Activated CD4-positive, alpha-beta memory T cell treated with anti-CD3 and anti-CD28 coated beads for 36 hours (primary cell): Measurements from ENCODE around the gene MYF5. TPM values are rescaled to one million over a fixed set of nuclear protein-coding genes. Genes with fewer than 3 reads are reported as not detected.
"Not testable (repeated sequence)": the region's sequence is repeated elsewhere in the genome, so short reads cannot be mapped to it uniquely, and the experiment has no call there.

ENCODE experiments used
- CTCF ChIA-PET: fragments of 350-600 bp; sonication (Branson Sonifier 250); formaldehyde crosslinking; loops from one replicate; lab custom pipeline; 2021; ENCODE audit warnings: antibody characterized with exemption, inconsistent platforms; lab: Charles Lee
- POLR2A ChIA-PET: fragments of 350-600 bp; sonication (Branson Sonifier 250); formaldehyde crosslinking; loops from one replicate; lab custom pipeline; 2021; ENCODE audit warnings: antibody characterized with exemption; lab: Charles Lee
- DNase-seq: peaks from one replicate; pipeline ENCODE4 v3.0.0-alpha.2; 2020
- H3K27ac Mint-ChIP-seq: one replicate; pipeline ENCODE4 v1.8.0; 2021; ENCODE audit warnings: mixed read lengths
- H3K27me3 Mint-ChIP-seq: one replicate; pipeline ENCODE4 v1.8.0; 2021; ENCODE audit warnings: mixed read lengths
- H3K36me3 Mint-ChIP-seq: one replicate; pipeline ENCODE4 v1.8.0; 2021; ENCODE audit warnings: mixed read lengths
- H3K4me1 Mint-ChIP-seq: one replicate; pipeline ENCODE4 v1.8.0; 2021; ENCODE audit warnings: low read depth, mixed read lengths
- H3K4me3 Mint-ChIP-seq: one replicate; pipeline ENCODE4 v1.8.0; 2021; ENCODE audit warnings: mild to moderate bottlenecking, mixed read lengths
- H3K9me3 Mint-ChIP-seq: one replicate; pipeline ENCODE4 v1.8.0; 2021; ENCODE audit warnings: mixed read lengths
- intact Hi-C: fragments of 100-400 bp; cut with micrococcal nuclease; formaldehyde crosslinking; loops from one replicate; pipeline ENCODE4 v1.15.1; 2023
- total RNA-seq, 2 experiments: library from RNA; stranded (reverse); gene quantifications; one replicate each; pipeline ENCODE4 v1.2.3, GENCODE V29; 2021

MYF5 gene
- total RNA-seq = not detected

GRCh38 chr12:80716696-80717469 lies at the start of gene MYF5:
MYF5 (plus strand) TSS chr12:80716912; CDS start chr12:80717064, 152 bp downstream.
- Mint-ChIP-seq H3K4me3 (no peak within 1 kb of the TSS), H3K4me1 (no peaks in the 10 kb centered on the region), H3K27me3 (peaks cover 8% of the 10 kb centered on the region), H3K36me3 (no peaks in the 10 kb centered on the region), H3K27ac (no peak within 1 kb of the TSS), H3K9me3 (no peaks in the 10 kb centered on the region)
- ChIA-PET POLR2A (no interaction called here), CTCF (no interaction called here)
- DNase-seq = no peak
- intact Hi-C loops = no loop called here

GRCh38 chr12:80670214-80670613 lies 46.5 kb upstream of the MYF5 start:
- ChIA-PET POLR2A (no interaction called here), CTCF (no interaction called here)
- intact Hi-C loops = no loop called here
- H3K27me3 Mint-ChIP-seq = no peaks in the 10 kb centered on the region
- H3K4me1 Mint-ChIP-seq = no peaks in the 10 kb centered on the region
- H3K4me3 Mint-ChIP-seq = no peak overlapping the region
- no peak overlapping the region for H3K27ac Mint-ChIP-seq
- no peaks in the 10 kb centered on the region for H3K36me3 Mint-ChIP-seq
- H3K9me3 Mint-ChIP-seq = peaks cover 2% of the 10 kb centered on the region
- DNase-seq = no peak

GRCh38 chr12:80676042-80676636 lies 40.6 kb upstream of the MYF5 start:
- CTCF ChIA-PET, H3K27ac Mint-ChIP-seq, H3K27me3 Mint-ChIP-seq, POLR2A ChIA-PET, intact Hi-C loops, H3K9me3 Mint-ChIP-seq, DNase-seq, H3K36me3 Mint-ChIP-seq, H3K4me1 Mint-ChIP-seq, H3K4me3 Mint-ChIP-seq: not testable (repeated sequence)

GRCh38 chr12:80676856-80677255 lies 39.9 kb upstream of the MYF5 start:
- no peaks in the 10 kb centered on the region for H3K27me3 Mint-ChIP-seq
- no peaks in the 10 kb centered on the region for H3K36me3 Mint-ChIP-seq
- CTCF ChIA-PET = no interaction called here
- H3K4me3 Mint-ChIP-seq = no peak overlapping the region
- H3K4me1 Mint-ChIP-seq = no peaks in the 10 kb centered on the region
- no peak overlapping the region for H3K27ac Mint-ChIP-seq
- POLR2A ChIA-PET = no interaction called here
- intact Hi-C loops = no loop called here
- no peak for DNase-seq
- peaks cover 4% of the 10 kb centered on the region for H3K9me3 Mint-ChIP-seq

GRCh38 chr12:80677994-80678393 lies 38.7 kb upstream of the MYF5 start:
- peaks cover 4% of the 10 kb centered on the region for H3K9me3 Mint-ChIP-seq
- H3K27ac Mint-ChIP-seq = no peak overlapping the region
- intact Hi-C loops = no loop called here
- no peaks in the 10 kb centered on the region for H3K4me1 Mint-ChIP-seq
- CTCF ChIA-PET = no interaction called here
- DNase-seq = no peak
- POLR2A ChIA-PET = no interaction called here
- H3K4me3 Mint-ChIP-seq = no peak overlapping the region
- no peaks in the 10 kb centered on the region for H3K27me3 Mint-ChIP-seq
- H3K36me3 Mint-ChIP-seq = no peaks in the 10 kb centered on the region

GRCh38 chr12:80679346-80680131 lies 37.2 kb upstream of the MYF5 start:
- Mint-ChIP-seq H3K27me3 (no peaks in the 10 kb centered on the region), H3K4me1 (no peaks in the 10 kb centered on the region), H3K9me3 (peaks cover 4% of the 10 kb centered on the region), H3K36me3 (no peaks in the 10 kb centered on the region), H3K4me3 (no peak overlapping the region), H3K27ac (no peak overlapping the region)
- intact Hi-C loops = no loop called here
- DNase-seq = no peak
- ChIA-PET CTCF (no interaction called here), POLR2A (no interaction called here)

- ChIA-PET CTCF (no interaction called here), POLR2A (no interaction called here)
- Mint-ChIP-seq H3K4me3 (no peak overlapping the region), H3K36me3 (no peaks in the 10 kb centered on the region), H3K27ac (no peak overlapping the region), H3K9me3 (peaks cover 4% of the 10 kb centered on the region), H3K4me1 (no peaks in the 10 kb centered on the region), H3K27me3 (no peaks in the 10 kb centered on the region)
- no peak for DNase-seq
- intact Hi-C loops = no loop called here
These were observed 35.4 kb upstream of the MYF5 start for GRCh38 chr12:80681287-80681686.

GRCh38 chr12:80681786-80682185 lies 34.9 kb upstream of the MYF5 start:
- Mint-ChIP-seq H3K36me3 (no peaks in the 10 kb centered on the region), H3K27ac (no peak overlapping the region), H3K27me3 (no peaks in the 10 kb centered on the region), H3K9me3 (peaks cover 4% of the 10 kb centered on the region), H3K4me3 (no peak overlapping the region), H3K4me1 (no peaks in the 10 kb centered on the region)
- CTCF ChIA-PET = no interaction called here
- no peak for DNase-seq
- POLR2A ChIA-PET = no interaction called here
- intact Hi-C loops = no loop called here

- intact Hi-C loops = no loop called here
- ChIA-PET CTCF (no interaction called here), POLR2A (no interaction called here)
- H3K9me3 Mint-ChIP-seq = no peaks in the 10 kb centered on the region
- no peaks in the 10 kb centered on the region for H3K4me1 Mint-ChIP-seq
- H3K4me3 Mint-ChIP-seq = no peak overlapping the region
- H3K27ac Mint-ChIP-seq = no peak overlapping the region
- DNase-seq = no peak
- H3K27me3 Mint-ChIP-seq = no peaks in the 10 kb centered on the region
- H3K36me3 Mint-ChIP-seq = no peaks in the 10 kb centered on the region
These were observed 32.6 kb upstream of the MYF5 start for GRCh38 chr12:80684077-80684495.

GRCh38 chr12:80690090-80690489 lies 26.6 kb upstream of the MYF5 start:
- Mint-ChIP-seq H3K4me1 (no peaks in the 10 kb centered on the region), H3K27me3 (no peaks in the 10 kb centered on the region), H3K9me3 (no peaks in the 10 kb centered on the region), H3K27ac (no peak overlapping the region), H3K36me3 (no peaks in the 10 kb centered on the region), H3K4me3 (no peak overlapping the region)
- DNase-seq = no peak
- POLR2A ChIA-PET = no interaction called here
- intact Hi-C loops = no loop called here
- CTCF ChIA-PET = no interaction called here

GRCh38 chr12:80690513-80690912 lies 26.2 kb upstream of the MYF5 start:
- H3K4me3 Mint-ChIP-seq = no peak overlapping the region
- ChIA-PET POLR2A (no interaction called here), CTCF (no interaction called here)
- H3K27me3 Mint-ChIP-seq = no peaks in the 10 kb centered on the region
- no peak overlapping the region for H3K27ac Mint-ChIP-seq
- H3K4me1 Mint-ChIP-seq = no peaks in the 10 kb centered on the region
- no peaks in the 10 kb centered on the region for H3K9me3 Mint-ChIP-seq
- DNase-seq = no peak
- intact Hi-C loops = no loop called here
- no peaks in the 10 kb centered on the region for H3K36me3 Mint-ChIP-seq

- DNase-seq = no peak
- ChIA-PET CTCF (no interaction called here), POLR2A (no interaction called here)
- Mint-ChIP-seq H3K4me1 (no peaks in the 10 kb centered on the region), H3K36me3 (no peaks in the 10 kb centered on the region), H3K27ac (no peak overlapping the region), H3K9me3 (no peaks in the 10 kb centered on the region), H3K4me3 (no peak overlapping the region), H3K27me3 (no peaks in the 10 kb centered on the region)
- intact Hi-C loops = no loop called here
These were observed 24.6 kb upstream of the MYF5 start for GRCh38 chr12:80692114-80692513.
